Measurements from ENCODE around the gene POMP.

Gene POMP

DNA sequence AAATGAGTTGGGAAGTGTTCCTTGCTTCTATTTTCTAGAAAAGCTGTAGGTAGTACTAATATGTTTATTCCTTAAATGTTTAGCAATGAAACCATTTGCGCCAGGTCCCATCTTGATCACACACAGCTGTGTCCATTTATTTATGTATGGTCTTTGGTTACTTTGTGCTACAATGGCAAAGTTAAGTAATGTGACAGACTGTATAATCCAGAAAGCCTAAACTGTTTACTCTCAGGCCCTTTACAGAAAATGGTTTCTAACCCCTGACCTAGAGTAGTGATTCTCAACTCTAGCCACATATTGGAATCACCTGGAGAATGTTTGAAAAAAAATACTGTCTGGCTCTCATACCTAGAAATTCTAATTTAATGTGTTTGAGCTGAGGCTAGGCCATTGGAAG, 38.5 kb downstream of the POMP start:
- ATAC-seq (ENCODE audit: insufficient read depth, low read depth) (no peak), DNase-seq (no peak)
- H3K4me3 ChIP-seq (ENCODE audit: low read depth in 1 of 2, low read length in 2 of 2), result no peak overlapping the region
- no peak overlapping the region for H3K4me2 ChIP-seq (ENCODE audit: insufficient read depth, low read length)
- no peak overlapping the region for H3K27ac ChIP-seq (ENCODE audit: low read length)
- no peak overlapping the region for H3K9ac ChIP-seq (ENCODE audit: low read depth, low read length)
- peaks cover 26% of the 10 kb centered on the region for H3K36me3 ChIP-seq (ENCODE audit: insufficient read depth, low read length)
- H2AFZ ChIP-seq (ENCODE audit: low read depth, low read length), result no peak overlapping the region
- no peak for TF ChIP-seq EZH2 (IDR thresholded peaks at IDR 0.05; ENCODE audit: borderline replicate concordance, low read depth, low read length, severe bottlenecking)
- TF ChIP-seq, protein P1, sequence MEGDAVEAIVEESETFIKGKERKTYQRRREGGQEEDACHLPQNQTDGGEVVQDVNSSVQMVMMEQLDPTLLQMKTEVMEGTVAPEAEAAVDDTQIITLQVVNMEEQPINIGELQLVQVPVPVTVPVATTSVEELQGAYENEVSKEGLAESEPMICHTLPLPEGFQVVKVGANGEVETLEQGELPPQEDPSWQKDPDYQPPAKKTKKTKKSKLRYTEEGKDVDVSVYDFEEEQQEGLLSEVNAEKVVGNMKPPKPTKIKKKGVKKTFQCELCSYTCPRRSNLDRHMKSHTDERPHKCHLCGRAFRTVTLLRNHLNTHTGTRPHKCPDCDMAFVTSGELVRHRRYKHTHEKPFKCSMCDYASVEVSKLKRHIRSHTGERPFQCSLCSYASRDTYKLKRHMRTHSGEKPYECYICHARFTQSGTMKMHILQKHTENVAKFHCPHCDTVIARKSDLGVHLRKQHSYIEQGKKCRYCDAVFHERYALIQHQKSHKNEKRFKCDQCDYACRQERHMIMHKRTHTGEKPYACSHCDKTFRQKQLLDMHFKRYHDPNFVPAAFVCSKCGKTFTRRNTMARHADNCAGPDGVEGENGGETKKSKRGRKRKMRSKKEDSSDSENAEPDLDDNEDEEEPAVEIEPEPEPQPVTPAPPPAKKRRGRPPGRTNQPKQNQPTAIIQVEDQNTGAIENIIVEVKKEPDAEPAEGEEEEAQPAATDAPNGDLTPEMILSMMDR (IDR thresholded peaks at IDR 0.05; ENCODE audit: borderline replicate concordance, extremely low read depth, low read length, poor library complexity, severe bottlenecking), result no peak
- no peaks in the 10 kb centered on the region for H3K79me2 ChIP-seq (ENCODE audit: insufficient read depth, low read length)
- no peaks in the 10 kb centered on the region for H4K20me1 ChIP-seq (ENCODE audit: insufficient read depth, low read length)
- H3K27me3 ChIP-seq (ENCODE audit: insufficient read depth, low read length, poor library complexity), result no peaks in the 10 kb centered on the region
- no peaks in the 10 kb centered on the region for H3K9me3 ChIP-seq (ENCODE audit: insufficient read depth, low read length, severe bottlenecking)
- H3K4me1 ChIP-seq (ENCODE audit: insufficient read depth, low read length), result no peaks in the 10 kb centered on the region

DNA sequence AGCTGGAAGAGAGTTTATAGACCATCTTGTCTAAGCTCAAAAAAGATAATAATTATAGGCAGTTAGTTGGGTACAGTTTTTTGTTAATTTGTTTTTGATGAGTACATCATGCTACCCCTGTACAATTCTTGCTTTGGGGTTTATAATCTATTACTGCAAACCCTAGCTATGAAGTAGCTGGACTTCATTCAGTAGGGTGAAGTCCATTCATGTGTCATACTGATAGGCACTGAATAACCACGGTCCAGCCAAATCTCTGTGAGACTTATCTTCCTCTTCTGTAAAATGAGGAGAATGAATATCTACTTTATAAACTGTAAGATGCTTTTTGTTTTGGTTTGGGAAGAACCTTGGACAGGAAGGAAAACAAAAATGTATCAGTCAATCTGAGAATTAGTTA, 40.3 kb downstream of the POMP start:
- TF ChIP-seq EZH2 (IDR thresholded peaks at IDR 0.05; ENCODE audit: borderline replicate concordance, low read depth, low read length, severe bottlenecking), result no peak
- TF ChIP-seq, protein P1 (IDR thresholded peaks at IDR 0.05; ENCODE audit: borderline replicate concordance, extremely low read depth, low read length, poor library complexity, severe bottlenecking), result no peak
- ATAC-seq (ENCODE audit: insufficient read depth, low read depth), result no peak
- no peak for DNase-seq
- Histone ChIP-seq H3K36me3 (ENCODE audit: insufficient read depth, low read length) (peaks cover 36% of the 10 kb centered on the region), H3K79me2 (ENCODE audit: insufficient read depth, low read length) (no peaks in the 10 kb centered on the region), H3K4me3 (ENCODE audit: low read depth in 1 of 2, low read length in 2 of 2) (no peak overlapping the region), H3K4me2 (ENCODE audit: insufficient read depth, low read length) (no peak overlapping the region), H4K20me1 (ENCODE audit: insufficient read depth, low read length) (no peaks in the 10 kb centered on the region), H3K27me3 (ENCODE audit: insufficient read depth, low read length, poor library complexity) (no peaks in the 10 kb centered on the region), H3K27ac (ENCODE audit: low read length) (no peak overlapping the region), H2AFZ (ENCODE audit: low read depth, low read length) (no peak overlapping the region), H3K4me1 (ENCODE audit: insufficient read depth, low read length) (no peaks in the 10 kb centered on the region), H3K9ac (ENCODE audit: low read depth, low read length) (no peak overlapping the region), H3K9me3 (ENCODE audit: insufficient read depth, low read length, severe bottlenecking) (no peaks in the 10 kb centered on the region)

DNA sequence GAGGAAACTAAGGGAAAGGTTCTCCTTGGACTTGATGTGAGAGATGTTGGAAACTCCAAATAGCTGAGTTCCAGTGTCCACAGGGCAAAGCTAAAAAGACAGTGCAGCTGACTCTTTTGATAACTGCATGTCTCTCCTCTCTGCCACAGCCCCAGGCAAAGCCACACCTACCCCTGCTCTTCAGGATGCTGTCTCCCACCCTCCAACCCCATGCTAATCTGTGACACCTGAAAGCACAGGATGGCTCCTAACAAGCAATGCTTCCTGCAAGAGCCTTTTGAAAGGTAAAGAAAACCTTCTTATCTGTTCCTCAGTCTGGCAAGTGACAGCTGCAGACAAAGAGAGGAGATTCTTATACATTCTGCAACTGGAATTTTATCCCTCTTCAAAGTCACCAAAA, 45.4 kb downstream of the POMP start:
- Histone ChIP-seq H3K79me2 (ENCODE audit: insufficient read depth, low read length) (no peaks in the 10 kb centered on the region), H3K4me3 (ENCODE audit: low read depth in 1 of 2, low read length in 2 of 2) (no peak overlapping the region), H3K4me1 (ENCODE audit: insufficient read depth, low read length) (peaks cover 6% of the 10 kb centered on the region; the same call in 1 of the 2 replicates), H3K4me2 (ENCODE audit: insufficient read depth, low read length) (no peak overlapping the region), H3K9ac (ENCODE audit: low read depth, low read length) (no peak overlapping the region), H3K27ac (ENCODE audit: low read length) (no peak overlapping the region), H4K20me1 (ENCODE audit: insufficient read depth, low read length) (no peaks in the 10 kb centered on the region), H3K9me3 (ENCODE audit: insufficient read depth, low read length, severe bottlenecking) (no peaks in the 10 kb centered on the region), H3K36me3 (ENCODE audit: insufficient read depth, low read length) (peaks cover 38% of the 10 kb centered on the region), H2AFZ (ENCODE audit: low read depth, low read length) (no peak overlapping the region), H3K27me3 (ENCODE audit: insufficient read depth, low read length, poor library complexity) (no peaks in the 10 kb centered on the region)
- TF ChIP-seq, protein P1 (IDR thresholded peaks at IDR 0.05; ENCODE audit: borderline replicate concordance, extremely low read depth, low read length, poor library complexity, severe bottlenecking), result no peak
- TF ChIP-seq EZH2 (IDR thresholded peaks at IDR 0.05; ENCODE audit: borderline replicate concordance, low read depth, low read length, severe bottlenecking), result no peak
- DNase-seq (no peak), ATAC-seq (ENCODE audit: insufficient read depth, low read depth) (no peak)

DNA sequence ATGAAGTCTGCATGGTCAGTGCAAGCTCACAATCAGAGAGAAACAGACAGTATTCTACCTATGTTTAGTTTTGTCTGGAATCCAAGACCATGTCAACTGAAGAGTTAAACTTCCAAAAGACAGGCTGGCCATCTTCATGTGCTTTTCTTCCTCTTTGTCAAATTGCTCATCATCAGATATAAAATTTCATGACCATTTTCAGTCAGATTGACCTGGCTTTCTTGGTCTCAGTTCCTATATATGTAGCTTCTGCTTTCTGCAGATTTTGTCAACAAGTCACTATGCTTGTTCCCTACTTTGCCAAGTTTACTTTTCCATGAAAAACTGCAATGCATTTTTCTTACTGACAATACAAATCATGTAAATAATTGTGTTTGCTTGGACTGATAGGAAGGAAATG, 46.0 kb downstream of the POMP start:
- no peak overlapping the region for H2AFZ ChIP-seq (ENCODE audit: low read depth, low read length)
- no peak overlapping the region for H3K9ac ChIP-seq (ENCODE audit: low read depth, low read length)
- DNase-seq (no peak), ATAC-seq (ENCODE audit: insufficient read depth, low read depth) (no peak)
- H3K4me3 ChIP-seq (ENCODE audit: low read depth in 1 of 2, low read length in 2 of 2), result no peak overlapping the region
- H3K79me2 ChIP-seq (ENCODE audit: insufficient read depth, low read length), result no peaks in the 10 kb centered on the region
- no peak overlapping the region for H3K27ac ChIP-seq (ENCODE audit: low read length)
- TF ChIP-seq, protein P1 (IDR thresholded peaks at IDR 0.05; ENCODE audit: borderline replicate concordance, extremely low read depth, low read length, poor library complexity, severe bottlenecking), result no peak
- TF ChIP-seq EZH2 (IDR thresholded peaks at IDR 0.05; ENCODE audit: borderline replicate concordance, low read depth, low read length, severe bottlenecking), result no peak
- H3K4me1 ChIP-seq (ENCODE audit: insufficient read depth, low read length), result peaks cover 6% of the 10 kb centered on the region; the same call in 1 of the 2 replicates
- H3K27me3 ChIP-seq (ENCODE audit: insufficient read depth, low read length, poor library complexity), result no peaks in the 10 kb centered on the region
- H3K36me3 ChIP-seq (ENCODE audit: insufficient read depth, low read length), result peaks cover 38% of the 10 kb centered on the region
- no peaks in the 10 kb centered on the region for H3K9me3 ChIP-seq (ENCODE audit: insufficient read depth, low read length, severe bottlenecking)
- no peaks in the 10 kb centered on the region for H4K20me1 ChIP-seq (ENCODE audit: insufficient read depth, low read length)
- H3K4me2 ChIP-seq (ENCODE audit: insufficient read depth, low read length), result no peak overlapping the region

Data from DND-41 (cell line).